ENCODE measurements around the gene HHEX. TPM values are rescaled to one million over a fixed set of nuclear protein-coding genes. Genes with fewer than 3 reads are reported as not detected.

HHEX gene
- total and polyA plus RNA-seq, 2 donors from 2014 or later, result 3.1 to 10.0 TPM

- Histone ChIP-seq H3K4me1 (ENCODE audit: control insufficient read depth in 2 of 3, insufficient read depth in 2 of 3, low read depth in 1 of 3, low read length in 3 of 3) (no peaks in the 10 kb centered on the region), H3K27ac (ENCODE audit: low read depth in 2 of 2, low read length in 2 of 2) (no peak overlapping the region), H3K9me3 (ENCODE audit: control insufficient read depth in 2 of 3, insufficient read depth in 1 of 3, low read length in 3 of 3) (no peaks in the 10 kb centered on the region), H3K27me3 (ENCODE audit: control insufficient read depth, insufficient read depth, low read length) (no peaks in the 10 kb centered on the region), H3K4me3 (ENCODE audit: low read length in 3 of 3) (no peak overlapping the region), H3K36me3 (ENCODE audit: control insufficient read depth in 2 of 3, insufficient read depth in 3 of 3, low read length in 3 of 3) (no peaks in the 10 kb centered on the region), H3K9ac (ENCODE audit: low read length in 3 of 3) (no peak overlapping the region)
- FAIRE-seq, result no peak
- TF ChIP-seq CTCF (IDR thresholded peaks at IDR 0.05; ENCODE audit: borderline replicate concordance, extremely low read depth, insufficient read depth), result no peak
- DNase-seq, result no peak
- intact Hi-C loops (cut with DNase I), result no loop called here
These were observed 43.2 kb downstream of the HHEX start for GRCh38 chr10:92732958-92733357.

- no peaks in the 10 kb centered on the region for H3K9me3 ChIP-seq (ENCODE audit: control insufficient read depth in 2 of 3, insufficient read depth in 1 of 3, low read length in 3 of 3)
- no peak overlapping the region for H3K4me3 ChIP-seq (ENCODE audit: low read length in 3 of 3)
- H3K4me1 ChIP-seq (ENCODE audit: control insufficient read depth in 2 of 3, insufficient read depth in 2 of 3, low read depth in 1 of 3, low read length in 3 of 3), result no peaks in the 10 kb centered on the region
- H3K27ac ChIP-seq (ENCODE audit: low read depth in 2 of 2, low read length in 2 of 2), result no peak overlapping the region
- no peak for TF ChIP-seq CTCF (IDR thresholded peaks at IDR 0.05; ENCODE audit: borderline replicate concordance, extremely low read depth, insufficient read depth)
- FAIRE-seq, result no peak
- intact Hi-C loops (cut with DNase I), result no loop called here
- no peak for DNase-seq
- no peaks in the 10 kb centered on the region for H3K36me3 ChIP-seq (ENCODE audit: control insufficient read depth in 2 of 3, insufficient read depth in 3 of 3, low read length in 3 of 3)
- no peak overlapping the region for H3K9ac ChIP-seq (ENCODE audit: low read length in 3 of 3)
- H3K27me3 ChIP-seq (ENCODE audit: control insufficient read depth, insufficient read depth, low read length), result no peaks in the 10 kb centered on the region
These were observed 44.5 kb downstream of the HHEX start for GRCh38 chr10:92734301-92734700.

- no peak for FAIRE-seq
- Histone ChIP-seq H3K27ac (ENCODE audit: low read depth in 2 of 2, low read length in 2 of 2) (no peak overlapping the region), H3K9ac (ENCODE audit: low read length in 3 of 3) (no peak overlapping the region), H3K4me1 (ENCODE audit: control insufficient read depth in 2 of 3, insufficient read depth in 2 of 3, low read depth in 1 of 3, low read length in 3 of 3) (no peaks in the 10 kb centered on the region), H3K4me3 (ENCODE audit: low read length in 3 of 3) (no peak overlapping the region), H3K27me3 (ENCODE audit: control insufficient read depth, insufficient read depth, low read length) (no peaks in the 10 kb centered on the region), H3K36me3 (ENCODE audit: control insufficient read depth in 2 of 3, insufficient read depth in 3 of 3, low read length in 3 of 3) (no peaks in the 10 kb centered on the region), H3K9me3 (ENCODE audit: control insufficient read depth in 2 of 3, insufficient read depth in 1 of 3, low read length in 3 of 3) (no peaks in the 10 kb centered on the region)
- no peak for DNase-seq
- intact Hi-C loops (cut with DNase I), result no loop called here
- TF ChIP-seq CTCF (IDR thresholded peaks at IDR 0.05; ENCODE audit: borderline replicate concordance, extremely low read depth, insufficient read depth), result no peak
These were observed 46.2 kb downstream of the HHEX start for GRCh38 chr10:92735938-92736337.

- H3K36me3 ChIP-seq (ENCODE audit: control insufficient read depth in 2 of 3, insufficient read depth in 3 of 3, low read length in 3 of 3), result no peaks in the 10 kb centered on the region
- no peak overlapping the region for H3K4me3 ChIP-seq (ENCODE audit: low read length in 3 of 3)
- no peak overlapping the region for H3K9ac ChIP-seq (ENCODE audit: low read length in 3 of 3)
- H3K9me3 ChIP-seq (ENCODE audit: control insufficient read depth in 2 of 3, insufficient read depth in 1 of 3, low read length in 3 of 3), result no peaks in the 10 kb centered on the region
- no peaks in the 10 kb centered on the region for H3K27me3 ChIP-seq (ENCODE audit: control insufficient read depth, insufficient read depth, low read length)
- no peaks in the 10 kb centered on the region for H3K4me1 ChIP-seq (ENCODE audit: control insufficient read depth in 2 of 3, insufficient read depth in 2 of 3, low read depth in 1 of 3, low read length in 3 of 3)
- intact Hi-C loops (cut with DNase I), result no loop called here
- FAIRE-seq (no peak), DNase-seq (no peak)
- no peak overlapping the region for H3K27ac ChIP-seq (ENCODE audit: low read depth in 2 of 2, low read length in 2 of 2)
- TF ChIP-seq CTCF (IDR thresholded peaks at IDR 0.05; ENCODE audit: borderline replicate concordance, extremely low read depth, insufficient read depth), result no peak
These were observed 47.7 kb downstream of the HHEX start for GRCh38 chr10:92737484-92737883.
